GM19328 (cell line): ENCODE data around the gene NANP.

Experiments used
- ATAC-seq: cut with Tn5 transposase; IDR thresholded peaks from one replicate; pipeline ENCODE4 v1.9.1; 2021; ENCODE audit warnings: mild to moderate bottlenecking, moderate library complexity; ENCODE audit not compliant: unreplicated experiment

NANP gene

GRCh38 chr20:25571817-25572216 is 52.0 kb downstream of the NANP start:
- ATAC-seq: no peak

GRCh38 chr20:25571240-25571639 is 52.6 kb downstream of the NANP start:
- no peak for ATAC-seq

GRCh38 chr20:25570148-25570530 is 53.7 kb downstream of the NANP start:
- no peak for ATAC-seq

GRCh38 chr20:25567286-25567685 is 56.5 kb downstream of the NANP start:
- no peak for ATAC-seq

- ATAC-seq: no peak
Observed at GRCh38 chr20:25566821-25567220, 57.0 kb downstream of the NANP start.

- ATAC-seq: no peak
Observed at GRCh38 chr20:25565578-25566157, 58.1 kb downstream of the NANP start.

GRCh38 chr20:25563876-25564275 is 59.9 kb downstream of the NANP start:
- no peak for ATAC-seq

GRCh38 chr20:25563362-25563761 is 60.5 kb downstream of the NANP start:
- ATAC-seq: no peak
